Trophoblast cell (in vitro differentiated cells and primary cell): ENCODE measurements around the gene CA5B.
"Not testable (repeated sequence)": the region's sequence is repeated elsewhere in the genome, so short reads cannot be mapped to it uniquely, and the experiment has no call there.

Experiments
- DNase-seq, 2 donors: peaks; one replicate each; pipeline ENCODE4 v3.0.0-alpha.2; 2016
- H2AFZ ChIP-seq: 2 replicates; pipeline ENCODE4 v1.6.1; 2013; ENCODE audit warnings: low read length, moderate library complexity, mild to moderate bottlenecking; ENCODE audit not compliant: insufficient read depth, poor library complexity
- H2AK5ac ChIP-seq: 2 replicates; pipeline ENCODE4 v1.6.1; 2013; ENCODE audit warnings: mild to moderate bottlenecking, low read length
- H2BK120ac ChIP-seq: 2 replicates; pipeline ENCODE4 v1.6.1; 2013; ENCODE audit warnings: low read length, mild to moderate bottlenecking, moderate library complexity; ENCODE audit not compliant: insufficient read depth, poor library complexity
- H2BK12ac ChIP-seq: 2 replicates; pipeline ENCODE4 v1.6.1; 2013; ENCODE audit warnings: mild to moderate bottlenecking, low read length, moderate library complexity
- H2BK5ac ChIP-seq: 2 replicates; pipeline ENCODE4 v1.6.1; 2013; ENCODE audit warnings: low read length, low read depth, moderate library complexity, mild to moderate bottlenecking; ENCODE audit not compliant: poor library complexity
- H3K14ac ChIP-seq: 2 replicates; pipeline ENCODE4 v1.6.1; 2013; ENCODE audit warnings: mild to moderate bottlenecking, low read length
- H3K18ac ChIP-seq: 2 replicates; pipeline ENCODE4 v1.6.1; 2013; ENCODE audit warnings: mild to moderate bottlenecking, low read length
- H3K23ac ChIP-seq: 2 replicates; pipeline ENCODE4 v1.6.1; 2013; ENCODE audit warnings: low read length
- H3K27ac ChIP-seq: 2 replicates; pipeline ENCODE4 v1.5.1; 2013; ENCODE audit warnings: low read depth, mild to moderate bottlenecking, inconsistent platforms, low read length, moderate library complexity
- H3K27me3 ChIP-seq: 2 replicates; pipeline ENCODE4 v1.6.1; 2013; ENCODE audit warnings: inconsistent platforms, mild to moderate bottlenecking, low read length, moderate library complexity; ENCODE audit not compliant: insufficient read depth
- H3K36me3 ChIP-seq, 2 experiments: 1 replicate in 1 of 2; 2 replicates in 1 of 2; pipeline ENCODE4 v1.6.1; 2013; ENCODE audit warnings: low read length in 2 of 2, mild to moderate bottlenecking in 2 of 2, moderate library complexity in 1 of 2; ENCODE audit not compliant: insufficient read depth in 2 of 2, control insufficient read depth in 1 of 2
- H3K4ac ChIP-seq: 2 replicates; pipeline ENCODE4 v1.6.1; 2013; ENCODE audit warnings: low read depth, mild to moderate bottlenecking, low read length, moderate library complexity
- H3K4me1 ChIP-seq, 2 experiments: 1 replicate in 1 of 2; 2 replicates in 1 of 2; pipeline ENCODE4 v1.6.1; 2013; ENCODE audit warnings: low read length in 2 of 2, mild to moderate bottlenecking in 2 of 2, moderate library complexity in 1 of 2; ENCODE audit not compliant: insufficient read depth in 2 of 2, control insufficient read depth in 1 of 2
- H3K4me2 ChIP-seq: 2 replicates; pipeline ENCODE4 v1.6.1; 2013; ENCODE audit warnings: inconsistent platforms, mild to moderate bottlenecking, low read length, moderate library complexity
- H3K4me3 ChIP-seq: 2 replicates; pipeline ENCODE4 v1.5.1; 2013; ENCODE audit warnings: mild to moderate bottlenecking, low read depth, low read length, inconsistent platforms
- H3K79me1 ChIP-seq: one replicate; pipeline ENCODE4 v1.6.1; 2013; ENCODE audit warnings: low read length
- H3K79me2 ChIP-seq: 2 replicates; pipeline ENCODE4 v1.6.1; 2013; ENCODE audit warnings: low read length, mild to moderate bottlenecking; ENCODE audit not compliant: control insufficient read depth, insufficient read depth, poor library complexity
- H3K9ac ChIP-seq: 2 replicates; pipeline ENCODE4 v1.6.1; 2013; ENCODE audit warnings: mild to moderate bottlenecking, low read length
- H3K9me3 ChIP-seq: 2 replicates; pipeline ENCODE4 v1.6.1; 2013; ENCODE audit warnings: low read depth, mild to moderate bottlenecking, control low read depth, inconsistent platforms, low read length; ENCODE audit not compliant: insufficient read depth
- H4K12ac ChIP-seq: 2 replicates; pipeline ENCODE4 v1.6.1; 2013; ENCODE audit warnings: low read depth, mild to moderate bottlenecking, low read length, moderate library complexity
- H4K8ac ChIP-seq: 2 replicates; pipeline ENCODE4 v1.6.1; 2013; ENCODE audit warnings: low read depth, mild to moderate bottlenecking, low read length, moderate library complexity
- H4K91ac ChIP-seq: one replicate; pipeline ENCODE4 v1.6.1; 2013; ENCODE audit warnings: low read depth, mild to moderate bottlenecking, low read length, moderate library complexity
- WGBS: extraction: QIAGEN DNeasy Blood & Tissue Kit; methylation state at CpG from one replicate; pipeline ENCODE4 v1.1.7; 2013; ENCODE audit warnings: missing lambda C conversion rate; ENCODE audit not compliant: insufficient read length, insufficient coverage; ENCODE audit errors: extremely low coverage; 5-methylcytosine and 5-hydroxymethylcytosine counted together

Gene CA5B

GRCh38 chrX:15758140-15758539 lies 20.1 kb downstream of the CA5B start:
- peaks cover 2 to 6% of the 10 kb centered on the region in 2 experiments for H3K4me1 ChIP-seq
- no peak overlapping the region for H3K27ac ChIP-seq
- H2AK5ac ChIP-seq: no peak overlapping the region
- H4K91ac ChIP-seq: no peak overlapping the region
- H3K9ac ChIP-seq: no peak overlapping the region
- H3K79me1 ChIP-seq: no peaks in the 10 kb centered on the region
- no peaks in the 10 kb centered on the region for H3K79me2 ChIP-seq
- H3K27me3 ChIP-seq: no peaks in the 10 kb centered on the region
- H3K4ac ChIP-seq: no peak overlapping the region
- no peaks in the 10 kb centered on the region for H3K36me3 ChIP-seq
- no peak overlapping the region for H2BK5ac ChIP-seq
- H3K14ac ChIP-seq: no peak overlapping the region
- no peak overlapping the region for H3K4me3 ChIP-seq
- H4K8ac ChIP-seq: no peak overlapping the region
- no peak for DNase-seq
- no CpG with 5 or more reads among the region's 4 CpGs for WGBS
- H2BK12ac ChIP-seq: no peak overlapping the region
- no peak overlapping the region for H2BK120ac ChIP-seq
- no peak overlapping the region for H4K12ac ChIP-seq
- H3K18ac ChIP-seq: no peak overlapping the region
- no peak overlapping the region for H3K4me2 ChIP-seq
- no peak overlapping the region for H3K23ac ChIP-seq
- no peaks in the 10 kb centered on the region for H3K9me3 ChIP-seq
- H2AFZ ChIP-seq: no peak overlapping the region

- H3K79me1 ChIP-seq, H3K23ac ChIP-seq, H3K4me2 ChIP-seq, H3K9me3 ChIP-seq, H3K9ac ChIP-seq, H3K4me3 ChIP-seq, H2AFZ ChIP-seq, H3K4ac ChIP-seq, H3K36me3 ChIP-seq, H2BK5ac ChIP-seq, H2BK12ac ChIP-seq, H4K91ac ChIP-seq, H3K14ac ChIP-seq, H3K18ac ChIP-seq, H3K4me1 ChIP-seq, H3K27me3 ChIP-seq, H3K27ac ChIP-seq, H2AK5ac ChIP-seq, H3K79me2 ChIP-seq, H2BK120ac ChIP-seq, H4K12ac ChIP-seq, DNase-seq, H4K8ac ChIP-seq: not testable (repeated sequence)
- no CpG with 5 or more reads among the region's 6 CpGs for WGBS
Observed at GRCh38 chrX:15759886-15760285, 21.8 kb downstream of the CA5B start.

- Histone ChIP-seq H3K36me3 (no peaks in the 10 kb centered on the region), H3K4ac (no peak overlapping the region), H2BK12ac (no peak overlapping the region), H2AFZ (no peak overlapping the region), H3K4me1 (no peaks in the 10 kb centered on the region), H4K8ac (no peak overlapping the region), H3K9me3 (no peaks in the 10 kb centered on the region), H4K12ac (no peak overlapping the region), H4K91ac (no peak overlapping the region), H3K79me2 (no peaks in the 10 kb centered on the region), H3K9ac (no peak overlapping the region), H3K4me2 (no peak overlapping the region), H2BK5ac (no peak overlapping the region), H3K79me1 (no peaks in the 10 kb centered on the region), H2BK120ac (no peak overlapping the region), H3K4me3 (no peak overlapping the region), H3K23ac (no peak overlapping the region), H3K18ac (no peak overlapping the region), H3K27me3 (no peaks in the 10 kb centered on the region), H3K14ac (no peak overlapping the region), H2AK5ac (no peak overlapping the region), H3K27ac (no peak overlapping the region)
- DNase-seq: peak in 1 of 2 donors; percentile 38
- WGBS: no CpG with 5 or more reads among the region's 8 CpGs
Observed at GRCh38 chrX:15761564-15762191, 23.6 kb downstream of the CA5B start.

- H2BK120ac ChIP-seq: no peak overlapping the region
- no peak overlapping the region for H3K14ac ChIP-seq
- no peak overlapping the region for H3K27ac ChIP-seq
- H2BK12ac ChIP-seq: no peak overlapping the region
- no peak overlapping the region for H3K4me2 ChIP-seq
- no peaks in the 10 kb centered on the region for H3K36me3 ChIP-seq
- H3K4me1 ChIP-seq: no peaks in the 10 kb centered on the region
- no peaks in the 10 kb centered on the region for H3K27me3 ChIP-seq
- no peak overlapping the region for H4K12ac ChIP-seq
- no peak overlapping the region for H2AK5ac ChIP-seq
- no peak overlapping the region for H2BK5ac ChIP-seq
- no peak overlapping the region for H3K4me3 ChIP-seq
- DNase-seq: no peak
- H4K91ac ChIP-seq: no peak overlapping the region
- H3K9me3 ChIP-seq: no peaks in the 10 kb centered on the region
- no peaks in the 10 kb centered on the region for H3K79me2 ChIP-seq
- H3K79me1 ChIP-seq: no peaks in the 10 kb centered on the region
- H3K9ac ChIP-seq: no peak overlapping the region
- no peak overlapping the region for H3K4ac ChIP-seq
- H4K8ac ChIP-seq: no peak overlapping the region
- no peak overlapping the region for H3K23ac ChIP-seq
- no CpG with 5 or more reads among the region's 4 CpGs for WGBS
- H3K18ac ChIP-seq: no peak overlapping the region
- H2AFZ ChIP-seq: no peak overlapping the region
Observed at GRCh38 chrX:15769300-15769954, 31.4 kb downstream of the CA5B start.
